Adrenal gland (tissue), 12 donors: ENCODE measurements around the gene SRA1. TPM values are rescaled to one million over a fixed set of nuclear protein-coding genes. Genes with fewer than 3 reads are reported as not detected.

ENCODE experiments used
- DNase-seq, 7 donors: peaks; one replicate each; pipeline ENCODE4 v3.0.0-alpha.2; 2019 to 2020
- H3K27ac ChIP-seq, 5 donors: fragments of 200-600 bp; sonication (generic) in 4 of 5; 1 replicate in 3 of 5; 2 replicates in 2 of 5; pipeline versions ENCODE4 v1.5.1 to v1.8.0; 2016 to 2020; ENCODE audit warnings: mild to moderate bottlenecking in 1 of 5
- H3K27me3 ChIP-seq: fragments of 200-600 bp; 2 replicates; pipeline ENCODE4 v1.8.0; 2021
- H3K36me3 ChIP-seq, 2 donors: fragments of 200-600 bp; replicated peaks in 1 of 2; 1 replicate in 1 of 2; 2 replicates in 1 of 2; pipeline versions ENCODE4 v1.5.1 to v1.8.0; 2018 to 2022
- H3K4me1 ChIP-seq, 2 donors: fragments of 200-600 bp; replicated peaks in 1 of 2; 1 replicate in 1 of 2; 2 replicates in 1 of 2; pipeline versions ENCODE4 v1.5.1 to v1.8.0; 2018 to 2021
- H3K4me3 ChIP-seq, 4 donors: fragments of 200-600 bp; sonication (generic) in 3 of 4; one replicate each; pipeline ENCODE4 v1.5.1; 2016 to 2018
- H3K9me3 ChIP-seq, 3 donors: fragments of 200-600 bp; sonication (generic) in 1 of 3; replicated peaks in 1 of 3; 1 replicate in 2 of 3; 2 replicates in 1 of 3; pipeline versions ENCODE4 v1.5.1 to v1.8.0; 2016 to 2021
- POLR2A ChIP-seq, 2 donors: fragments of 450-650 bp; IDR thresholded peaks; one replicate each; pipeline ENCODE4 v1.6.1; 2017; ENCODE audit warnings: antibody characterized with exemption in 2 of 2, mild to moderate bottlenecking in 2 of 2, moderate library complexity in 1 of 2
- WGBS, 4 donors: extraction: QIAGEN DNeasy Blood & Tissue Kit in 2 of 4; methylation state at CpG; one replicate each; pipeline versions ENCODE4 v1.1.5 to v1.1.7; 2013 to 2017; 5-methylcytosine and 5-hydroxymethylcytosine counted together
- intact Hi-C, 2 donors: fragments of 100-400 bp; cut with DNase I; formaldehyde crosslinking; loops; one replicate each; pipeline versions ENCODE4 v1.14.1 to v1.15.0; 2022 to 2023
- polyA plus RNA-seq, 3 donors: library from polyadenylated mRNA; stranded (reverse); fragments of 200-250 nt in 2 of 3; fragments of 350-450 nt in 1 of 3; fragmentation: Illumina TruSeq in 1 of 3; extraction: RNeasy Lipid Tissue Mini Kit (QIAGEN cat#74804) in 1 of 3; gene quantifications; one replicate each; pipeline ENCODE4 v1.2.3, GENCODE V29; 2013 to 2014
- total RNA-seq, 9 donors: library from RNA; depleted of rRNA in 4 of 9; stranded (reverse); fragments of >200 nt in 4 of 9; fragments of 120-200 nt in 1 of 9; fragmentation: NEBNext Ultra II Directional in 1 of 9; extraction: Animal tissue kit (Norgen Biotek cat#: 25700) in 1 of 9; gene quantifications; one replicate each; pipeline versions ENCODE4 v1.1.0 to v1.2.4, GENCODE V29; 2013 to 2023
- TF ChIP-seq, protein P1 (sequence below), 6 experiments: fragments of 450-650 bp in 4 of 6; fragments of 200-600 bp in 2 of 6; sonication (generic) in 1 of 6; IDR thresholded peaks; 1 replicate in 5 of 6; 2 replicates in 1 of 6; pipeline versions ENCODE4 v1.5.1 to v1.8.0; 2016 to 2021; ENCODE audit warnings: antibody characterized with exemption in 6 of 6, mild to moderate bottlenecking in 2 of 6, moderate library complexity in 1 of 6
- donor health status: healthy with polysubstance abuse.
- donor health status: Bipolar disorder and iron deficiency.
- donor health status: DM: yes; HTN: yes; CAD: no.
- donor health status: DM: no; HTN: no; CAD: no.
- donor health status: DM: no; HTN: no; CAD: no.
- donor health status: DM: yes; HTN: yes; CAD: no.

SRA1 gene
- total and polyA plus RNA-seq, 12 donors: 31.3 to 156 (median 57.1) TPM

DNA sequence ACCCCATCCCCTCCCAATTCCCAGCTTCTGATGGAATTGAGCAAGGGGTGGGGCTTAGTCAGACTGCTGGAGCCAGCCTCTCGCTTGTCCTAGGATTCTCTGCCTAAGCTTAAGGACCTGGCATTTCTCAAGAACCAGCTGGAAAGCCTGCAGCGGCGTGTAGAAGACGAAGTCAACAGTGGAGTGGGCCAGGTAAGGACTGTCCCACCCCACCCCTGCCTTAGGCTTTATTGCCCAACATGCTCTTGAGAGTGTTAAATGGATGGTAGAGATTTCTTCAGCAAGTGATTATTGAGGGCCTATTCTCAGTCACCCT is 8.5 kb upstream of the SRA1 start:
- 72 to 92% (median 79%) methylated on average over 3 to 4 of the region's 4 CpGs for WGBS, 4 donors
- Histone ChIP-seq H3K27me3 (no peaks in the 10 kb centered on the region), H3K4me3 (peak overlapping the region in 1 of 4 donors; percentile 55), H3K27ac (peak overlapping the region in 4 of 5 donors; percentile 18 to 96 (median 90)), H3K36me3 (peaks cover 0 to 28% of the 10 kb centered on the region in 2 donors), H3K9me3 (no peaks in the 10 kb centered on the region), H3K4me1 (peaks cover 29 to 68% of the 10 kb centered on the region in 2 donors)
- DNase-seq: peak in 2 of 7 donors; percentile 41 to 57
- TF ChIP-seq, protein P1, sequence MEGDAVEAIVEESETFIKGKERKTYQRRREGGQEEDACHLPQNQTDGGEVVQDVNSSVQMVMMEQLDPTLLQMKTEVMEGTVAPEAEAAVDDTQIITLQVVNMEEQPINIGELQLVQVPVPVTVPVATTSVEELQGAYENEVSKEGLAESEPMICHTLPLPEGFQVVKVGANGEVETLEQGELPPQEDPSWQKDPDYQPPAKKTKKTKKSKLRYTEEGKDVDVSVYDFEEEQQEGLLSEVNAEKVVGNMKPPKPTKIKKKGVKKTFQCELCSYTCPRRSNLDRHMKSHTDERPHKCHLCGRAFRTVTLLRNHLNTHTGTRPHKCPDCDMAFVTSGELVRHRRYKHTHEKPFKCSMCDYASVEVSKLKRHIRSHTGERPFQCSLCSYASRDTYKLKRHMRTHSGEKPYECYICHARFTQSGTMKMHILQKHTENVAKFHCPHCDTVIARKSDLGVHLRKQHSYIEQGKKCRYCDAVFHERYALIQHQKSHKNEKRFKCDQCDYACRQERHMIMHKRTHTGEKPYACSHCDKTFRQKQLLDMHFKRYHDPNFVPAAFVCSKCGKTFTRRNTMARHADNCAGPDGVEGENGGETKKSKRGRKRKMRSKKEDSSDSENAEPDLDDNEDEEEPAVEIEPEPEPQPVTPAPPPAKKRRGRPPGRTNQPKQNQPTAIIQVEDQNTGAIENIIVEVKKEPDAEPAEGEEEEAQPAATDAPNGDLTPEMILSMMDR (IDR thresholded peaks at IDR 0.05): no peak
- TF ChIP-seq POLR2A (IDR thresholded peaks at IDR 0.05): no peak
- intact Hi-C loops: no loop called here

DNA sequence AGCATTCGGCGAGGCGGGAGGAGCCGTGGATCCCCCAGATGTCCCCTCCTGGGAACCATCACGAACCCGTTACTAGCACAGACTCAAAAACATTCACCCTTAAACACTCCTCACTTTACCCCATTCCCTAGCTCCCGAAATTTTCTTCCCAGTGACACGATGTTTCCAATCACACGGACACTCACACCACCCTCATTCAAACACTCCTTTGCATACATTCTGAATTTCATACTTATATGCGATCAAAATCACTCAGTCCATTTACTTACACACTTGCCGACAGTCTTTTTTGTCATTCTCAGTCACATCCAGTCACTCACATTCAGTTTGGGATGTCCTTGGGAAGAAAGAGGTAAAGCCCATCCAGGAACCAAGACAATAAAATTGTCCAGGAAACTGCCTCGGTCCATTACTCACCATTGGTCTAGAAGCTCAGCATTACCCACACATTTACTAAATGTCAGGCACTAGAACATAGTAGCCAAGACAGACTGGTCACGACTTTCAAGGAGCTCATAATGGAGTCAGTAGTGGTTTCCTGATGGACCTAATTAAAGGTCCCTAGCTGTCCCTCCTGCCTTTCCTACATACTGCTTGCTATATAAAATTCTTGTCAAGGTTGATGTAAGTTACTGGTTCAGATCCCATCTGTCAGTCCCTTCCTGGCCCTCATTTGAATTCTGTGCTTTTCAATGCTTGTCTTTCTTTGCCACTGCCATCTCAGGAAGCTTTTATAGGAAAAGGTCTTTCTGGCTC is 7.9 kb upstream of the SRA1 start:
- no peaks in the 10 kb centered on the region for H3K27me3 ChIP-seq
- intact Hi-C loops: no loop called here
- no peak for TF ChIP-seq POLR2A (IDR thresholded peaks at IDR 0.05)
- WGBS, 4 donors: 3 to 7% (median 4%) methylated on average over 13 of the region's 13 CpGs
- DNase-seq: peak in 1 of 7 donors; percentile 34
- peak overlapping the region; percentile 50 to 96 (median 86) for H3K27ac ChIP-seq
- H3K4me1 ChIP-seq: peaks cover 29 to 64% of the 10 kb centered on the region in 2 donors
- H3K4me3 ChIP-seq: peak overlapping the region in 3 of 4 donors; percentile 37 to 55 (median 49)
- no peaks in the 10 kb centered on the region for H3K9me3 ChIP-seq
- H3K36me3 ChIP-seq: peaks cover 0 to 33% of the 10 kb centered on the region in 2 donors

DNA sequence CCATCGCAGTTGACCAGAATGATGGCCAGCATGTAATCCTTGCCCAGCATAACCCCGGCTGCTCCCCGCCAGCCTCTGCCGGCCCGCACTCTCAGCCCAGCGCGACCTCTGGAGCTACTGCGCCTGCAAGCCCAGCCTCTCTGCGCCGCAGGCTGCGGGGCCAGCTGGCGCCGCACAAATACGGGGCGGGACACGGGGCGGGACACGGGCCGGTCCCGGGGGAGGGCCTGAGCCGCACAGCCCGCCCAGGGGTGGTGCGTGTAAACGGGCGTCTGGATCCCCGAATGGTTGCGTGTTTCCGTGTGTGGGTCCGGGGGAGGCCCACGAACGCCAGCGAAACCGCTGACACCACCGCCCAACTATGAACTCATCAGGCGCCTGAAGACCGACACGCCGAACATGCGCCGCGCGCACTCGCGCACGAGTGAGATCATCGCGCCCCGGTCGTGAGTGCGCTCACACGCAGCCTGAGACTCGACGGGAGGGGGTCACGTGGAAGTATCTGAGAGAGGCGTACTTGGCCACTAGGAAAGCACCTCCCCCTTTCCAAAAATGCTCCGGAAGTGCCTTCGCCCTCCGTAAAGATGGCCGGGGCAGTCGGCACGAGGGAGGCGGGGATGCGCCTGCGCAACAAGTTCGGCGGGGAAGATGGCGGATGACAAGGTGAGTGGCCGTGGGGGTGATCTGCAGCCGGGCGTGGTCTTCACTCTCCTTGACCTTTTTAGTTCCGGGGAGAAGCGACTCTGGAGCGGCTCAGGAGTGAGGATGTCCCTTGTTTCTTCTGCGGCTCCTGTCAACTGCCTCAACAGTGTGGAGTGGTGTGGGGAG is 7.1 kb upstream of the SRA1 start, which contains the start of the genes APBB3 and SLC35A4:
TSS of gene APBB3 (minus strand) at position 403 of the 828 bp plus-strand sequence. CDS start at position 50, 353 bp downstream.
TSS of gene SLC35A4 (plus strand) at position 633 of the 828 bp plus-strand sequence. CDS start 2,342 bp downstream, outside the sequence.
- Histone ChIP-seq H3K27me3 (no peaks in the 10 kb centered on the region), H3K27ac (peak within 1 kb of the TSS; percentile 50 to 96 (median 86)), H3K4me1 (peaks cover 29 to 57% of the 10 kb centered on the region in 2 donors), H3K9me3 (no peaks in the 10 kb centered on the region), H3K36me3 (peaks cover 0 to 38% of the 10 kb centered on the region in 2 donors), H3K4me3 (peak within 1 kb of the TSS; percentile 9 to 55 (median 43))
- DNase-seq: peak; percentile 96 to 99 (median 98)
- WGBS, 4 donors: 0 to 1% (median 0%) methylated on average over 15 to 74 of the region's 74 CpGs
- TF ChIP-seq POLR2A (IDR thresholded peaks at IDR 0.05): peak; percentile 84 to 97
- TF ChIP-seq, protein P1 (IDR thresholded peaks at IDR 0.05): no peak
- intact Hi-C loops: no loop called here

DNA sequence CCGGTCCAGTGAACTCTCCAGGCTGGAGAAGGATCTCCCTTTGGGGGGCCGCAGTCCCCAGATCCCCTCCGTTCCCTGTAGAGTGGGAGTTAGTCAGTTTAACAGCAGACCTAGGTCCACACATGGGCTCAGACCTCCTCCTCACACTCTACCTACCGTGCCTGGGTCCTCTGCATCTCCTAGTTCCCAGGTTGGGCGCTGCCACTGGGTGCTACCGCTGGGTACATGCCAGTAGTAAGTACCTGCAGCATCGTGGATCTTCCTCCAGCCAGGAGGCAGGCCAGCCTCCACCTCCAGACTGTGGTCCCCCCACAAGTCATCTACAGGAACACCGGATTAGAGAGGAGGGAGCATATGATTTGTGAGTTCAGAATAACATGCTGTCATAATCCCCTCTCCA is 6.3 kb upstream of the SRA1 start:
- Histone ChIP-seq H3K36me3 (peaks cover 0 to 34% of the 10 kb centered on the region in 2 donors), H3K27me3 (no peaks in the 10 kb centered on the region), H3K4me1 (peaks cover 29 to 48% of the 10 kb centered on the region in 2 donors), H3K27ac (peak overlapping the region; percentile 50 to 96 (median 86)), H3K9me3 (no peaks in the 10 kb centered on the region), H3K4me3 (peak overlapping the region in 3 of 4 donors; percentile 9 to 55 (median 49))
- 55 to 67% (median 63%) methylated on average over 6 to 8 of the region's 8 CpGs for WGBS, 4 donors
- peak in 1 of 7 donors; percentile 68 for DNase-seq
- intact Hi-C loops: no loop called here
- TF ChIP-seq, protein P1 (IDR thresholded peaks at IDR 0.05): no peak
- TF ChIP-seq POLR2A (IDR thresholded peaks at IDR 0.05): no peak
